Naive thymus-derived CD8-positive, alpha-beta T cell (primary cell): ENCODE data around the gene TERB1. TPM values are rescaled to one million over a fixed set of nuclear protein-coding genes. Genes with fewer than 3 reads are reported as not detected.
A peak's percentile ranks its signal among the peaks of the same experiment; 100 is the strongest.

Experiments used
- ATAC-seq, 2 donors: fragments of 150-1000 bp; cut with Tn5 transposase in 1 of 2; sonication (Bioruptor Pico), chemical (Tn5 transposase) in 1 of 2; 1 replicate in 1 of 2; 2 replicates in 1 of 2; pipeline ENCODE4 v1.10.0; 2021; ENCODE audit warnings: mild to moderate bottlenecking in 2 of 2, moderate library complexity in 2 of 2
- POLR2A ChIA-PET: fragments of 350-600 bp; sonication (Branson Sonifier 250); formaldehyde crosslinking; loops from one replicate; lab custom pipeline; 2021; ENCODE audit warnings: antibody characterized with exemption; lab: Charles Lee
- DNase-seq, 10 donors: peaks; one replicate each; pipeline versions ENCODE4 v3.0.0 to v3.0.0-alpha.2; 2020 to 2022
- H3K27ac Mint-ChIP-seq, 10 donors: one replicate each; pipeline ENCODE4 v1.8.0; 2020 to 2022; ENCODE audit warnings: mild to moderate bottlenecking in 10 of 10, mixed read lengths in 10 of 10, moderate library complexity in 4 of 10, inconsistent platforms in 1 of 10
- H3K27me3 Mint-ChIP-seq, 5 donors: one replicate each; pipeline ENCODE4 v1.8.0; 2021 to 2022; ENCODE audit warnings: mixed read lengths in 5 of 5
- H3K36me3 Mint-ChIP-seq, 3 donors: one replicate each; pipeline ENCODE4 v1.8.0; 2020 to 2022; ENCODE audit warnings: mixed read lengths in 3 of 3, mild to moderate bottlenecking in 2 of 3, inconsistent platforms in 1 of 3
- H3K4me1 Mint-ChIP-seq, 4 donors: one replicate each; pipeline ENCODE4 v1.8.0; 2021 to 2022; ENCODE audit warnings: mixed read lengths in 4 of 4
- H3K4me3 Mint-ChIP-seq, 10 donors: one replicate each; pipeline ENCODE4 v1.8.0; 2020 to 2022; ENCODE audit warnings: mild to moderate bottlenecking in 10 of 10, mixed read lengths in 10 of 10, moderate library complexity in 6 of 10, inconsistent platforms in 1 of 10
- H3K9me3 Mint-ChIP-seq, 9 donors: one replicate each; pipeline ENCODE4 v1.8.0; 2020 to 2022; ENCODE audit warnings: mixed read lengths in 9 of 9, mild to moderate bottlenecking in 3 of 9, inconsistent platforms in 1 of 9, moderate library complexity in 1 of 9
- polyA plus RNA-seq, 3 donors: library from polyadenylated mRNA; unstranded; fragments of 300-500 nt; fragmentation: Illumina TruSeq; gene quantifications; one replicate each; pipeline ENCODE4 v1.2.3, GENCODE V29; 2021
- total RNA-seq, 8 experiments: library from RNA in 2 of 8; stranded (reverse) in 2 of 8; gene quantifications; one replicate each; pipeline ENCODE4 v1.2.3 and lab custom pipeline; 2021 to 2026

Gene TERB1
- total and polyA plus RNA-seq, 5 experiments from 2014 or later, result 0.25 to 0.81 TPM; not detected in 3

DNA sequence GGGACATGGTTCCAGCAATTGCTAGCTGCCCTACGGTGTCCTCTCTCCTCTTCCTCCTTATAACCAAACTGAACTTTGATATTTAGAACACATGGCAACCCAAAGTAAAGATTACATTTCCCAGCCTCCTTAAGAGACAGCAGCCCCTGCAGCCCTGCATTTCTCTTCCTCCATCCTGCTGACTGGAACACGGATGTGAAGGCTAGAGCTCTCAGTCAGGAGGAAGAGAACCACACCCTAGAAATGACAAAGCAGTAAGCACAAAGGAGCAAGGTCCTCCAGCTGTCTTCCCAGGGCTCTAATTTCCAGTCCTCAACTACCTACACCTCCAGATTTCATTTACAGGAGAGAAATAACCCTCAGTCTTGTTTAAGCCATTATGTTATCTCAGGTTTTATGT, 60.9 kb downstream of the TERB1 start:
- H3K9me3 Mint-ChIP-seq, result no peaks in the 10 kb centered on the region
- no peaks in the 10 kb centered on the region for H3K27me3 Mint-ChIP-seq
- no peak overlapping the region for H3K4me3 Mint-ChIP-seq
- DNase-seq, result no peak
- H3K4me1 Mint-ChIP-seq, result peaks cover 8 to 35% (median 19%) of the 10 kb centered on the region in 4 donors
- peaks cover 4 to 88% (median 4%) of the 10 kb centered on the region in 3 donors for H3K36me3 Mint-ChIP-seq
- H3K27ac Mint-ChIP-seq, result peak overlapping the region in 4 of 10 donors; percentile 1 to 54 (median 29)
- ATAC-seq, result no peak
- POLR2A ChIA-PET, result interaction anchor here (1.1 kb wide), 1 partner anchor 11 kb away, joined by 3 read pairs; the partner anchor contains the start of gene DYNC1LI2

DNA sequence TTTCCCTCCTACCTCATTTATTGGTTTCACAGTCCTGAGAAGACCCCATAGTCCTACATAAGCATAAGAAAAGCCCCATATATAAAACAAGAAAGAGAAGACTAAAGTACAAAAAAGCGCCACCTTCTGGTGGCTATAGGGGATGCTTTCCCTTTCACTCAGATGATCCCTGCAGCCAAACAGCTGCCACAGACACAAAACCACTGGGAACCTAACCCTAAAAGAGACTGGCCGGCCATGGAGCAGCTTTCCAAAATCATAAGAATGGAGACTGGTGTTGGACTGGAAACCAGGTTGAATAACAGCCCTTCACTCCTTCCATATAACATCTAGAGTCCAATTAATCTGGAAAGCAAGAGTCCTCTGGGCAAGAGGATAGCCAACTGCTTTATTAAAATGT, 61.4 kb downstream of the TERB1 start:
- H3K27ac Mint-ChIP-seq, result peak overlapping the region in 4 of 10 donors; percentile 12 to 63 (median 54)
- peaks cover 4 to 90% (median 9%) of the 10 kb centered on the region in 3 donors for H3K36me3 Mint-ChIP-seq
- POLR2A ChIA-PET, result interaction anchor here (1.1 kb wide), 1 partner anchor 11 kb away, joined by 3 read pairs; the partner anchor contains the start of gene DYNC1LI2
- no peaks in the 10 kb centered on the region for H3K27me3 Mint-ChIP-seq
- peaks cover 8 to 35% (median 19%) of the 10 kb centered on the region in 4 donors for H3K4me1 Mint-ChIP-seq
- ATAC-seq (peak; percentile 56), DNase-seq (peak in 4 of 10 donors; percentile 20 to 34 (median 27))
- H3K4me3 Mint-ChIP-seq, result no peak overlapping the region
- H3K9me3 Mint-ChIP-seq, result no peaks in the 10 kb centered on the region

DNA sequence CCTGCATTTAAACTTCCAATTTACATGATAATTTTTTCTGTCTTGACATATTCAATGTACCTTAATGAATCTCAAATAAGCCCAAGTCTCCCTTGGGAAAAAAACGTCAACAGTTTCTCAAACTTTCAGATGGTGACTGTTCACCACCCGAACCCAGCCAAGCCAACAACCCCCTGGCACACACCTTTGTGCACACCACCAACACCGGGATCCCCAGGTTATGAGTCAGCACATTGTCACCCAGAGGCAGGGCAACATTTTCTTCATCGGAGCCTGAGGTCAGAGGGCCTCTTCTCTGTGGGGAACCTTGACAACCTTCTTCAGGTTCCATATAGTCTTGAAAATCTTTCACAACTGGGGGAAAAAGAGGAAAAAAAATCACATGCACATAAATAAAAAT, 65.5 kb downstream of the TERB1 start:
- DNase-seq, result no peak
- POLR2A ChIA-PET, result no interaction called here
- no peak for ATAC-seq
- H3K4me1 Mint-ChIP-seq, result peaks cover 7 to 28% (median 14%) of the 10 kb centered on the region in 4 donors
- H3K27me3 Mint-ChIP-seq, result no peaks in the 10 kb centered on the region
- H3K27ac Mint-ChIP-seq, result peak overlapping the region in 1 of 10 donors; percentile 27
- H3K4me3 Mint-ChIP-seq, result no peak overlapping the region
- peaks cover 0 to 93% (median 13%) of the 10 kb centered on the region in 3 donors for H3K36me3 Mint-ChIP-seq
- H3K9me3 Mint-ChIP-seq, result no peaks in the 10 kb centered on the region

DNA sequence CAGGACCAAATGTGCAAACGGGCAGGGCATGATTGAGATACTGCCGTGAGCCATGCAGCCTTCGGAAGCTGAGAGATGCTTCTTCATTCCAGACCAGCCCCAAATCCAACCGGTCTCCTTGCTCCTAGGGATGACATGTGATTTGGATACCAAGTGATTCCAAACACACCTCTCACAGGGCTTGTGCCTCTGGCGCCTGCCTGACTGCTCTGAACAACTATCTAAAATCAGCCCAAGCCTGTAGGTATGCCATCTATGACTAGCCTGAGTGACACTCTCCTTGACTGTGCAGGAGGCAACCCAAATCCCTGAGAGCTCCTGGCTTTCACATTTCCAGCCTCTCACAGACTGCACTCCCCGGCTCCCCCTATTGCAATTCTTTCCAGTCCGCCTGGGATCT, 70.3 kb downstream of the TERB1 start:
- DNase-seq (no peak), ATAC-seq (no peak)
- Mint-ChIP-seq H3K9me3 (no peaks in the 10 kb centered on the region), H3K27ac (no peak overlapping the region), H3K27me3 (no peaks in the 10 kb centered on the region), H3K4me3 (no peak overlapping the region), H3K36me3 (peaks cover 0 to 84% (median 13%) of the 10 kb centered on the region in 3 donors), H3K4me1 (peaks cover 2 to 9% (median 8%) of the 10 kb centered on the region in 4 donors)
- POLR2A ChIA-PET, result no interaction called here

DNA sequence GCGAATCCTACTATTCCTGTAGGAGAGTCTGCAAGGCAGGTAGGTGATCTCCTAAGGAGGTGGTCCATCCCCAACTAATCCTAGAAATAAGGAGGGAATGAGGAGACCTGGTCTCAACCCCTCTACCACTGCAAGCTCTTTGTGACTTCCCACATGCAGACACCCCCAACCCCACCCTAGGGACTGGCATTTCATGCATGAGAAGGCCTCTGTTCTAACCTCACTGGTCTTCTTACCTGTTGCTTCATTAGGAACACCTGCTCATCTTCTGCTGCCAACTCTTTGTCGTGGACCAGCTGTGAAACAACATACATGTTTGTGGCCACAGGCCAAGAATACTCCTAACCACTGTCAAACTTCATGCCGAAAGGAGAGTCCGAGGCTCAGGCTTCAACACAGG, 72.6 kb downstream of the TERB1 start:
- POLR2A ChIA-PET, result no interaction called here
- peak overlapping the region in 5 of 10 donors; percentile 9 to 53 (median 20) for H3K27ac Mint-ChIP-seq
- ATAC-seq (no peak), DNase-seq (no peak)
- H3K4me1 Mint-ChIP-seq, result peaks cover 2 to 9% (median 8%) of the 10 kb centered on the region in 4 donors
- peaks cover 0 to 84% (median 16%) of the 10 kb centered on the region in 3 donors for H3K36me3 Mint-ChIP-seq
- no peaks in the 10 kb centered on the region for H3K9me3 Mint-ChIP-seq
- H3K27me3 Mint-ChIP-seq, result no peaks in the 10 kb centered on the region
- no peak overlapping the region for H3K4me3 Mint-ChIP-seq

DNA sequence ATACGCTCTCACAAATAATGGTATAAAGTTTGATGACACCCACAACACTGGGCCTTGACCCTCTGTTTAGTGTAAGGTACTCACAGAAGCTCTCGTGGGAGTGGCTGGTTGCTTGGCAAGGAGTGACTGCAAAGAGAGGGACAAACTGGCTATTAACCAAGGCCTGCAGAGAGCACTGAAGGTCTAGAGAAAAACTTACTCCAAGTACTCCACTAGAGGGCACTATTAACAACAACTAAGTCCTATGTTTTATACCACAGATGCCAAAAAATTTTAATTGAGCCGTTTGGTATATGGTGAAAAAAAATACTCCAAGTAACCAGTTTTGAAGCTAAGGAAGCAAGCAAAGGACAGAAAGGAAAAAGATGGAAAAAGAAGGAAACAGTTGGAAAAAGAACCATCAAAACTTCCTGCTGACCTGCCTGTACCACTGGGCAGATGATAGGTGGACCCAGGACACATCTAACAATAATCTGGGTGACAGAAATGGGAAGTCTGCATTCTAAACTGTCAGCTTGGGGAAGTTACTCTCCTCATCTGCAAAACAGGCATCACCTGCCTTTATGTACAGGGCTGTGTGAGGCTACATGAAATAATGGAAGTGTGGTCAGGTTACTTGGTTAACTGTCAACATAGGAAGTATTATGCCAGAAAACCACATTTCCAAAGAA, 73.1 kb downstream of the TERB1 start:
- Mint-ChIP-seq H3K9me3 (no peaks in the 10 kb centered on the region), H3K36me3 (peaks cover 0 to 84% (median 20%) of the 10 kb centered on the region in 3 donors), H3K4me3 (no peak overlapping the region), H3K4me1 (peaks cover 2 to 9% (median 8%) of the 10 kb centered on the region in 4 donors), H3K27ac (peak overlapping the region in 5 of 10 donors; percentile 9 to 65 (median 28)), H3K27me3 (no peaks in the 10 kb centered on the region)
- POLR2A ChIA-PET, result no interaction called here
- ATAC-seq (peak; percentile 81 to 84), DNase-seq (peak in 4 of 10 donors; percentile 5 to 58 (median 48))

DNA sequence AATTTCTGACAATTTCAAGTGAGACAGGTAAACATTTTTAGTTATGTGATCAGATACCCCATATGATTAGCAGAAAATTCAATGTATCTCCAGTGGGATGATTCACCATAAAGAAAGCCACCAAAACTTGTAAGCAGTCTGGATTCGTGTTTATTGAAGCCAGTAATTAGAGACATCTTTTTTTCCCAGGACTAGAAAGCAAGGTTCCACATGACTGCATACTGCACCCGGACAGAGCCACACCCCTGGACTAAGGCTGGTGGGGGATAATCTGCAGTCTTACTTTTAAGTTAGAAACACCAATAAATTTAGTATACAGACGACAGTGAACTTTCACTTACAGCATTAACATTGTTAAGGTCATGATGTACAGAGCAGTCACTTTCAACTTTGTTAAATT, 80.6 kb downstream of the TERB1 start:
- no peaks in the 10 kb centered on the region for H3K27me3 Mint-ChIP-seq
- H3K36me3 Mint-ChIP-seq, result peaks cover 0 to 53% (median 15%) of the 10 kb centered on the region in 3 donors
- POLR2A ChIA-PET, result no interaction called here
- ATAC-seq (no peak), DNase-seq (no peak)
- peak overlapping the region in 1 of 10 donors; percentile 42 for H3K27ac Mint-ChIP-seq
- peaks cover 0 to 3% (median 0%) of the 10 kb centered on the region in 4 donors for H3K4me1 Mint-ChIP-seq
- H3K4me3 Mint-ChIP-seq, result no peak overlapping the region
- H3K9me3 Mint-ChIP-seq, result no peaks in the 10 kb centered on the region

DNA sequence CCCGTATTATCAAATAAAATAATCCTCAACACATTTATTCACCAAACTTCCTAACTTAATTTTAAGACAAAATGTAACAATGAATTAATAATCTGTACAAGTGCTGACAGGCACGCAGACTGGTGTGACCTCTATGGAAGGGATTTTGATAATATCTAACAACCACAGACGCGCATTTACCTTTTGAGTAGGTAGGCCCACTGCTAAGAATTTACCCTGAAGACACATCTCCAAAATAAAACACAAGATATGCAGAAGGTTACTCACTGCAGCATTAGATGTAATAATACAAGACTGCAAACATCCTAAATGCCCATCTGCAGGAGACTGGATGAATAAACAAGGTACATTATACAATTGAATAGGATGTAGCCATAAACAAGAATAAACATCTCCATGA, 82.1 kb downstream of the TERB1 start:
- H3K4me1 Mint-ChIP-seq, result peaks cover 0 to 3% (median 0%) of the 10 kb centered on the region in 4 donors
- no peaks in the 10 kb centered on the region for H3K27me3 Mint-ChIP-seq
- POLR2A ChIA-PET, result no interaction called here
- H3K4me3 Mint-ChIP-seq, result no peak overlapping the region
- ATAC-seq, result no peak
- H3K36me3 Mint-ChIP-seq, result peaks cover 0 to 38% (median 7%) of the 10 kb centered on the region in 3 donors
- DNase-seq, result no peak
- no peak overlapping the region for H3K27ac Mint-ChIP-seq
- H3K9me3 Mint-ChIP-seq, result no peaks in the 10 kb centered on the region

DNA sequence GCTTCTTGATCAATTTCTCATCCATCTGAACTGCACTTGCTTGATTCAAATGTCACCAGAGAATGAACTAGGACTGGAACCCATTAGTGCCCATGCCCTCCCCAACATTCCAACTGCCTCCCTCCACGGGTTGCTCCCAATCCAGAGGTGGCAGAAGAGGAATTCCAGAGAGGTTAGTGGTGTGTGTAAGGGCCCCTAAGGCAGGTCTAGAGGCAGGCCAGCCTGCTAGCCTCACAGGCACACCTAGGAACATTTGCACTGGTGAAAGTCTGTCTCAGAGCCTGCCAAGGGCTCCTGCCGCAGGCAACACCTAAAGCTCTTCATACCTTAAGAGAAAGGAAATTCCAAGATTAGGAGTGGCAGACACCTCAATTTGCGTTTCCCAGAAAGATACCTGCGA, 83.6 kb downstream of the TERB1 start:
- Mint-ChIP-seq H3K27ac (peak overlapping the region in 1 of 10 donors; percentile 14), H3K36me3 (peaks cover 0 to 23% (median 0%) of the 10 kb centered on the region in 3 donors), H3K4me1 (peaks cover 0 to 3% (median 0%) of the 10 kb centered on the region in 4 donors), H3K27me3 (peaks cover 0 to 2% (median 0%) of the 10 kb centered on the region in 5 donors), H3K4me3 (no peak overlapping the region), H3K9me3 (no peaks in the 10 kb centered on the region)
- DNase-seq (no peak), ATAC-seq (no peak)
- POLR2A ChIA-PET, result no interaction called here

DNA sequence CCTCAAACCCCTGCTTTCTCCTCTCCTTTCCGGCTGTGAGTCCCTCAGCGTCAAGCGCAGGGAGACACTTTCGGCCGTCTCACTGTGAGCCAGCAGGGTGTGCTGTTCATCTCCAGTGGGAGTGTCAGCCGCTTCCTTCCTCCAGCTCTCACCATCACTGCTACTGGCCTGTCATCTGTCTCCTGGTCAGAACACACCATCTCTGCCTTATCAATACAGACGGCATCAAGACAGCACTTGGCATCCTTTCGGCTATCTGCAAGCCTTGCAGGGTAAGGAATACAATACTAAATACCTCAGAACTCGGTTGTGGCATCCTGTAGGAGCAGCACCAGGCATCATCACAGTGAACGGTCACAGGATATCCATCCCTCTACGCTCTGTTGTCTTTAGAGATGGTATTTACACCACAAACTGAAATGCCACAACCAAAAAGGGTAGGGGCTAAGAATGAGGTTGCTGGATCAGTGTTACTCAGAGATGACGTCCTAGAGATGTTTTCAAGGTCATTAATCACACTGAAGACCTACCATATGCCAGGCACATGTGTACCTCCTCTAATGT, 84.2 kb downstream of the TERB1 start:
- POLR2A ChIA-PET, result no interaction called here
- ATAC-seq (no peak), DNase-seq (no peak)
- H3K4me1 Mint-ChIP-seq, result peaks cover 0 to 3% (median under 1%) of the 10 kb centered on the region in 4 donors
- peaks cover 0 to 19% (median 0%) of the 10 kb centered on the region in 3 donors for H3K36me3 Mint-ChIP-seq
- no peak overlapping the region for H3K4me3 Mint-ChIP-seq
- no peaks in the 10 kb centered on the region for H3K9me3 Mint-ChIP-seq
- H3K27me3 Mint-ChIP-seq, result peaks cover 0 to 7% (median 3%) of the 10 kb centered on the region in 5 donors
- H3K27ac Mint-ChIP-seq, result peak overlapping the region in 1 of 10 donors; percentile 14

DNA sequence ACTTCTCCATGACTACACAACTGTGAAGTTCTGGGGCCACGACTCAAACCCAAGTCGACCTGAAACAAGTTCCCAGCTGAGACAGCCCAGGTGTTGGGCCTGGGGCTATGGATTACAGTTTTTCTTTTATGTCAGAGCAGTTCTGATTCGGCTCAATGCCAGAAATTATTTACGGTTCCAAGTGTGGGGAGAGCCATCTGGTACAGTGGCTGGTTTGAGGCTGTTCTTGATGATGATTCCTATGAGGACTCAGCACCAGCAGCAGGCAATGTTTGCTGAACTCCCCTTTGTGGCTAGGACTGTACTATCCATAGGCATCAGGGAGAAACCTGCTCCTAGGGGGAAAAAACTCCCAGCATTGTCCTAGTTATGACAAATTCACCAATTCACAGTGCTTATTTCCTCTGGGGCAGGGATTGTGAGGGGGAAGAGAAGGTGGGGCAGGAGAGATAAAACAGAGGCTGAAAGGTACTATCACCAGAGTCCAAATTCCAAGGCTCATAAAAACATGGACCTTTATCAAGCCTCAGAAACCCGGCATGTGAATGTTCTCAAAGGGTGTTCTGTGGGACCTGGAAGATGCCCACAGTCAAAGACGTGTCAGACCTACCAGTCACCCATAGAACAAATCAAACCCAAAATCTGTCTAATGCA, 86.6 kb downstream of the TERB1 start:
- POLR2A ChIA-PET, result no interaction called here
- no peak overlapping the region for H3K4me3 Mint-ChIP-seq
- peaks cover 0 to 9% (median 3%) of the 10 kb centered on the region in 5 donors for H3K27me3 Mint-ChIP-seq
- peaks cover 0 to 4% (median 0%) of the 10 kb centered on the region in 3 donors for H3K36me3 Mint-ChIP-seq
- H3K9me3 Mint-ChIP-seq, result no peaks in the 10 kb centered on the region
- DNase-seq (no peak), ATAC-seq (no peak)
- H3K27ac Mint-ChIP-seq, result no peak overlapping the region
- H3K4me1 Mint-ChIP-seq, result peaks cover 0 to 3% (median under 1%) of the 10 kb centered on the region in 4 donors

DNA sequence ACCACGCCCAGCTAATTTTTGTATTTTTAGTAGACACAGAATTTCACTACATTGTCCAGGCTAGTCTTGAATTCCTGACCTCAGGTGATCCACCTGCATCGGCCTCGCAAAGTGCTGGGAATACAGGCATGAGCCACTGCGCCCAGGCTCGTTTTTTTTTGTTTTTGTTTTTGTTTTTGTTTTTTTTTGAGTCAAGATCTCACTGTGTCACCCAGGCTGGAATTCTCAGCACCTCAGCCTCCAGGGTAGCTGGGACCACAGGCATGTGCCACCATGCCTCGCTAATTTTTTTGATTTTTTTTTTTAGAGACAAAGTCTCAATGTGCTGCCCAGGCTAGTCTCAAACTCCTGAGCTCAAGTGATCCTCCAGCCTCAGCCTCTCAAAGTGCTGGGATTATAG, 87.3 kb downstream of the TERB1 start:
- Mint-ChIP-seq H3K36me3 (peaks cover 0 to 3% (median 0%) of the 10 kb centered on the region in 3 donors), H3K27ac (peak overlapping the region in 1 of 10 donors; percentile 21), H3K27me3 (peaks cover 0 to 12% (median 3%) of the 10 kb centered on the region in 5 donors), H3K4me1 (peaks cover 0 to 3% (median under 1%) of the 10 kb centered on the region in 4 donors), H3K4me3 (no peak overlapping the region), H3K9me3 (no peaks in the 10 kb centered on the region)
- ATAC-seq (no peak), DNase-seq (no peak)
- POLR2A ChIA-PET, result no interaction called here
